ENCODE results near the gene ASMT.

Gene ASMT

DNA sequence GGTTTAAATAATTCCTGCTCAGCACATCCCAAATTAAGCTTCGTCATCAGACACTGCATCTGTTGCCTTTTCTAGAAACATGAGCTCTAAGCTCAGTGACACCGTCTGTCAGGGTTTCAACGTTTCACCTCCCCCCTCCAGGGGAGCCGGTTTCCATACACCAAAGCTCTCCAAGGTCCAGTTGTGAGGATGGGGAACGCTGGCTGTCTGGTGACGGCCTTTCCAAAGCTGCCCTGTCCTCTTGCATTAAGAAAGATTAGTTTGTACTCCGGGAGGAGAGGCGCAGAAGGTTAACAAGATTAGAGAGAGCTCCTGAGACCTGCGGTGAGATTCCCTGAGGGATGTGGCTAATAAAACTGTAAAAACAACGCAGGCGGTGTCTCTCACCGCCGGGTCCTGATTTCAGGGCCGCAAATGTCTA lies 43.2 kb downstream of the ASMT start:
- peak; percentile 12 for DNase-seq (ENCODE audit: extremely low spot score)
- TF ChIP-seq BHLHE40 (IDR thresholded peaks at IDR 0.05; ENCODE audit: borderline replicate concordance) (no peak), ARNT (IDR thresholded peaks at IDR 0.05) (no peak), TARDBP (IDR thresholded peaks at IDR 0.05) (no peak)
- TF ChIP-seq, protein P1, sequence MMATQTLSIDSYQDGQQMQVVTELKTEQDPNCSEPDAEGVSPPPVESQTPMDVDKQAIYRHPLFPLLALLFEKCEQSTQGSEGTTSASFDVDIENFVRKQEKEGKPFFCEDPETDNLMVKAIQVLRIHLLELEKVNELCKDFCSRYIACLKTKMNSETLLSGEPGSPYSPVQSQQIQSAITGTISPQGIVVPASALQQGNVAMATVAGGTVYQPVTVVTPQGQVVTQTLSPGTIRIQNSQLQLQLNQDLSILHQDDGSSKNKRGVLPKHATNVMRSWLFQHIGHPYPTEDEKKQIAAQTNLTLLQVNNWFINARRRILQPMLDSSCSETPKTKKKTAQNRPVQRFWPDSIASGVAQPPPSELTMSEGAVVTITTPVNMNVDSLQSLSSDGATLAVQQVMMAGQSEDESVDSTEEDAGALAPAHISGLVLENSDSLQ (IDR thresholded peaks at IDR 0.05) = no peak
- CTCF ChIA-PET = no interaction called here
- POLR2A ChIA-PET = no interaction called here

DNA sequence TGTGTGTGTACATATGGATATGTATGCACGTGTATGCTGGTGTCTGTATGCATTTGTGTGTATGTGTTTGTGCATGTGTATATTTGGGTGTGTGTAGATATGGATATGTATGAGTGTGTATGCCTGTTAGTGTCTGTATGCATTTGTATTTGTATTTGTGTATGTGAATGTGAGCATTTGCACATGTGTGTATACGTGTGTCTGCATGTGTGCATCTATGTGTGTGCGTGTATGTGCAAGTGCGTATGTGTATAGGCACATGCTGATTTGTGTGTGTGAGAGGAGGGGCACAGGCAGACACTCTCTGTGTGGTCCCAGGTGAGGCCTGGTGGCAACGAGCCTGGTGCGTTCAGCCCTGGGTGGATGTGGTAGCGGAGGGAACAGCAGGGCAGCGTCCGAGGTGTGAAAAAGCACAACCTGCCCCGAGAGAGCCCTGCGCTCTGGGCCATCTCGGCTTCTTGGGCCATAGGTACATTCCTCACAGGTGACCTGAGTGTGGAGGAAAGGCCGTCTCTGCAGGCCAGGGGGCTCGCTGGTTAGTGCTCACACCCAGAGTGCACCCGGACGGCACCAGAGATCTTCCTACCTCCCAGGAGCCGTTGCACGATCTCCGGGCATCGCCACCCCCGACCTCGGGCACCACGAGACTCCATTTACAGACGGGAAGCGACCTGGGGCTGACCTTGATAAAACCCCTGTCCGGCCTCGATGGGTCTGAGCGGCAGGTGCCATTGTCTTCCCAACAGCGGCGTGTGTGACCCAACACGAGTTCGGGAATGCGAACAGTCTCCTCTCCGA lies 45.0 kb downstream of the ASMT start:
- POLR2A ChIA-PET = no interaction called here
- no peak for TF ChIP-seq CTBP1 (IDR thresholded peaks at IDR 0.05; ENCODE audit: borderline replicate concordance)
- no peak for TF ChIP-seq SP1 (IDR thresholded peaks at IDR 0.05)
- TF ChIP-seq TARDBP (IDR thresholded peaks at IDR 0.05) = no peak
- TF ChIP-seq ZNF384 (IDR thresholded peaks at IDR 0.05) = no peak
- no peak for TF ChIP-seq SUZ12 (IDR thresholded peaks at IDR 0.05)
- no peak for TF ChIP-seq ELF4 (IDR thresholded peaks at IDR 0.05)
- no peak for TF ChIP-seq L3MBTL2 (conservative IDR thresholded peaks at IDR 0.05)
- TF ChIP-seq, protein P1 (IDR thresholded peaks at IDR 0.05) = no peak
- TF ChIP-seq LEF1 (IDR thresholded peaks at IDR 0.05; ENCODE audit: borderline replicate concordance) = no peak
- TF ChIP-seq FOXA1 (IDR thresholded peaks at IDR 0.05) = no peak
- no peak for TF ChIP-seq NFRKB (IDR thresholded peaks at IDR 0.05)
- TF ChIP-seq FOXM1 (IDR thresholded peaks at IDR 0.05; ENCODE audit: borderline replicate concordance) = no peak
- no peak for TF ChIP-seq HDGF (IDR thresholded peaks at IDR 0.05; ENCODE audit: borderline replicate concordance)
- no peak for TF ChIP-seq BHLHE40 (IDR thresholded peaks at IDR 0.05; ENCODE audit: borderline replicate concordance)
- CTCF ChIA-PET = no interaction called here

DNA sequence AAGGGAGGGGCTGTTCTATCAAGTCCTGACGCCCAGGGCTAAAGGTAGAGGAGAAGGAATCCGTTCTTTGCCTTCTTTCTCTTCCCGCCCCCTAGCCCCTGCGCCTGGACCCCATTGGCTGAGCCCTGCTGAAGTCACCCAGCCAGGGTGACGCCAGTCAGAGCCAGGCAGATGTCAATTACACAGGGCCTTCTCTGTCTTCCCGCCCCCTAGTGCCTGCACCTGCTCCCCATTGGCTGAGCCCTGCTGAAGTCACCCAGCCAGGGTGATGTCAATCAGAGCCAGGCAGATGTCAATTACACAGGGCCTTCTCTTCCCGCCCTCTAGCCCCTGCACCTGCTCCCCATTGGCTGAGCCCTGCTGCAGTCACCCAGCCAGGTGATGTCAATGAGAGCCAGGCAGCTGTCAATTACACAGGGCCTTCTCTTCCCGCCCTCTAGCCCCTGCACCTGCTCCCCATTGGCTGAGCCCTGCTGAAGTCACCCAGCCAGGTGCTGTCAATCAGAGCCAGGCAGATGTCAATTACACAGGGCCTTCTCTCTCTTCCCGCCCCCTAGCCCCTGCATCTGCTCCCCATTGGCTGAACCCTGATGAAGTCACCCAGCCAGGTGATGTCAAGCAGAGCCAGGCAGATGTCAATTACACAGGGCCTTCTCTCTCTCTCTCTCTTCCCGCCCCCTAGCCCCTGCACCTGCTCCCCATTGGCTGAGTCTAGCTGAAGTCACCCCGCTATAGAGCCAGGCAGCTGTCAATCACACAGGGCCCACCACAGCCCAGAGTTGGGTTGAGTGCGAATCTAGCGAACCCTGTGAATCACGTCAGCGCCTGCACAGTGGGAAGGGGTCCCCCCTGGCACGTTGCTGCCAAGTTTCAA lies 46.4 kb downstream of the ASMT start:
- TF ChIP-seq HDGF (IDR thresholded peaks at IDR 0.05; ENCODE audit: borderline replicate concordance) (no peak), ELF4 (IDR thresholded peaks at IDR 0.05) (no peak), BHLHE40 (IDR thresholded peaks at IDR 0.05; ENCODE audit: borderline replicate concordance) (no peak), SUZ12 (IDR thresholded peaks at IDR 0.05) (no peak)
- TF ChIP-seq, protein P1 (IDR thresholded peaks at IDR 0.05) = peak; percentile 95
- POLR2A ChIA-PET = no interaction called here
- CTCF ChIA-PET = no interaction called here
- peak; percentile 25 for DNase-seq (ENCODE audit: extremely low spot score)

More for the DNA sequence above, 45.0 kb downstream of the ASMT start:
- DNase-seq (ENCODE audit: extremely low spot score) = no peak

DNA sequence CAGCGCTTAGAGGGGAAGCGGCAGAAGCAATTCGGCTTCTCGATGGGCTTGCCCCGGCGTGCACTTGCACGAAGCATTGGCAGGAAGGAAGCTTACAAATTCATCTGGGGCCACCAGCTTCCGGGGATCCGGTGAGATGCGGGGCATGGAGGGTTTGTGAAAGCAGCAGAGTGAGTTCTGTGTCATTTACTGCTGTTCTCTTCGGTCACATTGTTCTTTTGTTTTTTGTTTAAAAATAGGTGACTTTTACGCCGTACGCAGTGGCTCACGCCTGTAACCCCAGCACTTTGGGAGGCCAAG lies 47.0 kb downstream of the ASMT start:
- TF ChIP-seq FOXA1 (IDR thresholded peaks at IDR 0.05) (no peak), HDGF (IDR thresholded peaks at IDR 0.05; ENCODE audit: borderline replicate concordance) (no peak), CTBP1 (IDR thresholded peaks at IDR 0.05; ENCODE audit: borderline replicate concordance) (no peak), ELF4 (IDR thresholded peaks at IDR 0.05) (no peak), FOXM1 (IDR thresholded peaks at IDR 0.05; ENCODE audit: borderline replicate concordance) (no peak), ARNT (IDR thresholded peaks at IDR 0.05) (no peak), LEF1 (IDR thresholded peaks at IDR 0.05; ENCODE audit: borderline replicate concordance) (no peak), FOXK2 (IDR thresholded peaks at IDR 0.05) (no peak), NFRKB (IDR thresholded peaks at IDR 0.05) (no peak), ZNF384 (IDR thresholded peaks at IDR 0.05) (no peak), L3MBTL2 (conservative IDR thresholded peaks at IDR 0.05) (no peak), SUZ12 (IDR thresholded peaks at IDR 0.05) (no peak), TARDBP (IDR thresholded peaks at IDR 0.05) (no peak), SP1 (IDR thresholded peaks at IDR 0.05) (no peak), BHLHE40 (IDR thresholded peaks at IDR 0.05; ENCODE audit: borderline replicate concordance) (no peak)
- TF ChIP-seq, protein P1 (IDR thresholded peaks at IDR 0.05) = no peak
- POLR2A ChIA-PET = no interaction called here
- DNase-seq (ENCODE audit: extremely low spot score) = no peak
- CTCF ChIA-PET = no interaction called here

DNA sequence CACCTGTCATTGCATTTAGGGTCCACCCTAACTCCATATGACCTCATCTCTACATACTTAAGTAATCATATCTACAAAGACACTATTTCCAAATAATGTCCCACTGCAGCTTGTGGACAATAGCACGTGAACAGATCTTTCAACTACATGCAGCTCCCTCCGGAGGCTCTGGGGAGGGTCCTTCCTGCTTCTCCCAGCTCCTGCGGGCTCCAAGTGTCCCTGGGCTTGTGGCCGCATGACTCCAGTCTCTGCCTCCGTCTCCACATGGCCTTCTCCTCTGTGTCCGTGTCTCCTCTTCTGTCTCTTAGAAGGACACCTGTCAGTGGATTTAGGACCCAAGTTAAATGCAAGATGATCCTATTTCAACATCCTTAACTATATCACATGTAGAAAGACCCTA lies 52.7 kb downstream of the ASMT start:
- TF ChIP-seq FOXA1 (IDR thresholded peaks at IDR 0.05) (no peak), SUZ12 (IDR thresholded peaks at IDR 0.05) (no peak), SP1 (IDR thresholded peaks at IDR 0.05) (no peak), FOXM1 (IDR thresholded peaks at IDR 0.05; ENCODE audit: borderline replicate concordance) (no peak), BHLHE40 (IDR thresholded peaks at IDR 0.05; ENCODE audit: borderline replicate concordance) (no peak), CTBP1 (IDR thresholded peaks at IDR 0.05; ENCODE audit: borderline replicate concordance) (no peak), LEF1 (IDR thresholded peaks at IDR 0.05; ENCODE audit: borderline replicate concordance) (no peak), HDGF (IDR thresholded peaks at IDR 0.05; ENCODE audit: borderline replicate concordance) (no peak), ARNT (IDR thresholded peaks at IDR 0.05) (no peak), TARDBP (IDR thresholded peaks at IDR 0.05) (no peak), ZNF384 (IDR thresholded peaks at IDR 0.05) (no peak), FOXK2 (IDR thresholded peaks at IDR 0.05) (no peak), ELF4 (IDR thresholded peaks at IDR 0.05) (no peak), L3MBTL2 (conservative IDR thresholded peaks at IDR 0.05) (no peak), NFRKB (IDR thresholded peaks at IDR 0.05) (no peak)
- TF ChIP-seq, protein P1 (IDR thresholded peaks at IDR 0.05) = no peak
- ChIA-PET CTCF (no interaction called here), POLR2A (no interaction called here)
- DNase-seq (ENCODE audit: extremely low spot score) = no peak
